Measurements from ENCODE around the gene HSPBP1. TPM values are rescaled to one million over a fixed set of nuclear protein-coding genes. Genes with fewer than 3 reads are reported as not detected.

HSPBP1 gene
- total and polyA plus RNA-seq, 9 of the 15 experiments (the other 6 are each of a cell fraction or from before 2014, with no cell fraction given) = 0.83 to 81.3 (median 21.8) TPM

DNA sequence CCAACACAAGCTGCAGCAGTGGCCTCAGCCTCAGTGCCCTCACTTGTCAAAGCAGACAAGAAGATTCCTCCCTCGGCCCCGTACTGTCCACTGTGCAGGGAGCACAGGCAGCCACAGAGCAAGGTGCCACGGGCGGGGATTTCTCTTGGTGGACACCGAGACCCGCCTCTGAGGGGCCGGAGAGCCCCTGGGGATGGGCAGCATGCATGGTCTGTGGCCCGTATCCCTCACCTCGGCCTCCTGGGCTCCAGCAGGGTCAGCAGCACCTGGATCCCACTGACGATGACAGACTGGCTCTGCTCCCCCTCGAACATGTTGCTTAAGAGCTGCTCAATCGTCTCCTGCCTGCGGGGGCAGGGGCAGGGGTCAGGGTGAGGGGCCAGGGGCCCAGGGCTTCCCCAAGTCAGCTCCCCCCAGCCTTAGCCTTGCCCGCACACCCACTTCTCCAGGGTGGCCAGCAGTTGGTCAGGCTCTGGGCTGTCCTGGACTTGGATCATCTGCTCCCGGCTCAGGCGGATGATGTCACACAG is 37.9 kb downstream of the HSPBP1 start (continued):
- no peak for TF ChIP-seq SAP30 (IDR thresholded peaks at IDR 0.05; ENCODE audit: borderline replicate concordance, insufficient read depth, low read depth, low read length, poor library complexity, severe bottlenecking)

DNA sequence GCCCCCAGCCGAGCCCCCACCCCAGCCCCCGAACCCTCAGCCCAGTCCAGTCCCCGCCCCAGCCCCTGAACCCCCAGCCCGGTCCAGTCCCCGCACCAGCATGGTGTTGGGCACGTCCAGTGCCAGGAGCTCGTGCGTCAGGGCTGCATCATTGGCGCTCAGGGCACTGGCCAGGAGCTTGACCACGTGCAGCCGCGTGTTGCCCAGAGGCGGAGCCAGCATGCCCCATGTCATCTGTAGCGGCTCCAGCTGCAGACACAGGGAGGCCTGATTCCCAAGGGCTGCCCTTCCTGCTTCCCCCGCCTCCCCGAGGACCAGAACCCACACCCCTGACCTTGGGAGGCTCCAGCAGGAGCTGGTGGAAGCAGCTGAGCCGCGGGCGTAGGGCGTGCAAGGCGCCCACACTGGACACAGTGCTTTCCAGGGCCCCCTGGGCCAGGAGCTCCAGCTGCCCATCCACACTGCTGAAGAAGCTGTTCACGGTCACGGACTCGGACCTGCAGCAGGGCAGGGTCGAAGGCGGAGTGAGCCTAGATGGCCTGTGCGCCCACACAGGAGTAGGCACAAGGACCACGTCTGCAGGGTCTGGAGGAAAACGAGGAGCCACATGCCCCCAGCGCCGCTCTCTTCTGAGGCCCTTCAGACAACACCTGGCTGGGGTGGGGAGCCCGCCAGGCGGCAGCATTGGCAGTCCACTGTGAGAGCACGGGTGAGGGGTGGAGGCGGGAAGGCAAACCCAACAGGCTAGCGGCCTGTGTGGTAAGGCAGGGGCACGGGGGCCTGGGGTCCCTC is 38.6 kb downstream of the HSPBP1 start:
- intact Hi-C loops (cut with micrococcal nuclease) = no loop called here
- Histone ChIP-seq H3K79me2 (ENCODE audit: control insufficient read depth, insufficient read depth, low read length) (no peaks in the 10 kb centered on the region; the same call in 2 of the 3 replicates), H3K4me3 (no peak overlapping the region), H3K36me3 (ENCODE audit: control insufficient read depth, insufficient read depth, low read length) (peaks cover 95% of the 10 kb centered on the region), H4K20me1 (replicated peaks; ENCODE audit: control insufficient read depth, insufficient read depth, low read length) (0 out of 2 replicates have a peak, but pooled peaks cover 3% of the 10 kb centered on the region), H3K9me3 (replicated peaks; ENCODE audit: control insufficient read depth, insufficient read depth, low read depth, low read length) (no peaks in the 10 kb centered on the region), H3K9me1 (ENCODE audit: control insufficient read depth, insufficient read depth, low read length) (no peaks in the 10 kb centered on the region), H3K27ac (ENCODE audit: extremely low read depth, low read depth, low read length) (no peak overlapping the region), H2AFZ (ENCODE audit: low read depth, low read length) (no peak overlapping the region), H3K4me2 (ENCODE audit: insufficient read depth, low read length) (no peak overlapping the region), H3K4me1 (replicated peaks in 1 of 2; ENCODE audit: control insufficient read depth in 2 of 2, insufficient read depth in 2 of 2, low read length in 2 of 2) (peaks cover 0 to 9% of the 10 kb centered on the region in 2 experiments; a peak in 2 of 5 replicates), H3K9ac (ENCODE audit: insufficient read depth in 1 of 2, low read depth in 2 of 2, low read length in 2 of 2) (peak overlapping the region in 1 of 2 experiments; percentile 45; a peak in 1 of 4 replicates), H3K27me3 (ENCODE audit: control insufficient read depth in 2 of 2, insufficient read depth in 2 of 2, low read length in 2 of 2) (no peaks in the 10 kb centered on the region)
- 90% methylated on average over 17 of the region's 37 CpGs for whole genome bisulfite sequencing (ENCODE audit: insufficient coverage, low coverage, missing lambda C conversion rate)
- no peak for TF ChIP-seq SMAD2 (IDR thresholded peaks at IDR 0.05; ENCODE audit: low read depth, low read length)
- TF ChIP-seq RBFOX2 (IDR thresholded peaks at IDR 0.05; ENCODE audit: low read depth, low read length) = 0 out of 2 replicates have a peak, but pooled peaks have one; percentile 41
- TF ChIP-seq RBM22 (IDR thresholded peaks at IDR 0.05; ENCODE audit: low read depth, low read length, poor library complexity, severe bottlenecking) = peak; percentile 71
- peak; percentile 20 for TF ChIP-seq FIP1L1 (IDR thresholded peaks at IDR 0.05; ENCODE audit: low read depth, low read length, poor library complexity, severe bottlenecking)
- no peak for ATAC-seq
- no peak for DNase-seq (ENCODE audit: extremely low read depth in 1 of 4, low spot score in 3 of 4)
- POLR2A ChIA-PET = interaction anchor here (0.8 to 2.4 kb wide), 5 partner anchors 9 to 166 kb away, joined by 3 to 6 read pairs (median 4); partner anchors contain the start of gene UBE2S
- no peak for FAIRE-seq
- in situ Hi-C loops (cut with MboI) = no loop called here
- CTCF ChIA-PET (ENCODE audit: low intra/inter-chr PET ratio) = no interaction called here
- no TSS peak for BruUV-seq (replicated peaks)
